ENCODE measurements around the gene CYREN. TPM values are rescaled to one million over a fixed set of nuclear protein-coding genes. Genes with fewer than 3 reads are reported as not detected.
"Not testable (repeated sequence)": the region's sequence is repeated elsewhere in the genome, so short reads cannot be mapped to it uniquely, and the experiment has no call there.

CYREN gene
- 84.8 and 87.6 TPM in 2 replicates for total RNA-seq (2014; rRNA removed; shearing (Covaris generic))
- 77.3 and 81.5 TPM in 2 replicates for polyA plus RNA-seq (2015; cell fraction: cytosol; rRNA removed)
- 70.6 and 85.2 TPM in 2 replicates for polyA plus RNA-seq (2015; cell fraction: nucleus; rRNA removed)

- peak; percentile 97 for DNase-seq (ENCODE audit: low read depth, low spot score)
- in situ Hi-C loops (cut with HindIII; ENCODE audit: low pct_unique_long_range_greater_than_20kb, low sequenced_read_pairs) = no loop called here
Observed at GRCh38 chr7:135170274-135170997, at the start of gene CYREN. TSS of gene CYREN (minus strand) at chr7:135170707. CDS start at chr7:135168922, 1,785 bp downstream.

- no peak for DNase-seq (ENCODE audit: low read depth, low spot score)
- in situ Hi-C loops (cut with HindIII; ENCODE audit: low pct_unique_long_range_greater_than_20kb, low sequenced_read_pairs) = no loop called here
Observed at GRCh38 chr7:135217645-135218509, 47.4 kb upstream of the CYREN start.

- DNase-seq (ENCODE audit: low read depth, low spot score) = no peak
- in situ Hi-C loops (cut with HindIII; ENCODE audit: low pct_unique_long_range_greater_than_20kb, low sequenced_read_pairs) = no loop called here
Observed at GRCh38 chr7:135215698-135216097, 45.2 kb upstream of the CYREN start.

GRCh38 chr7:135215180-135215579 lies 44.7 kb upstream of the CYREN start:
- in situ Hi-C loops (cut with HindIII; ENCODE audit: low pct_unique_long_range_greater_than_20kb, low sequenced_read_pairs) = no loop called here
- DNase-seq (ENCODE audit: low read depth, low spot score) = no peak

GRCh38 chr7:135213831-135214230 lies 43.3 kb upstream of the CYREN start:
- DNase-seq (ENCODE audit: low read depth, low spot score) = no peak
- in situ Hi-C loops (cut with HindIII; ENCODE audit: low pct_unique_long_range_greater_than_20kb, low sequenced_read_pairs) = no loop called here

GRCh38 chr7:135211946-135212685 lies 41.6 kb upstream of the CYREN start:
- DNase-seq (ENCODE audit: low read depth, low spot score); in situ Hi-C loops (cut with HindIII; ENCODE audit: low pct_unique_long_range_greater_than_20kb, low sequenced_read_pairs): not testable (repeated sequence)

GRCh38 chr7:135211179-135211945 lies 40.9 kb upstream of the CYREN start, which contains the start of gene WDR91:
TSS of gene WDR91 (minus strand) at chr7:135211526. CDS start at chr7:135211502, 24 bp downstream.
- in situ Hi-C loops (cut with HindIII; ENCODE audit: low pct_unique_long_range_greater_than_20kb, low sequenced_read_pairs) = no loop called here
- DNase-seq (ENCODE audit: low read depth, low spot score) = peak; percentile 95

- DNase-seq (ENCODE audit: low read depth, low spot score) = peak; percentile 28
- in situ Hi-C loops (cut with HindIII; ENCODE audit: low pct_unique_long_range_greater_than_20kb, low sequenced_read_pairs) = no loop called here
Observed at GRCh38 chr7:135210888-135211178, 40.3 kb upstream of the CYREN start.

- DNase-seq (ENCODE audit: low read depth, low spot score) = peak; percentile 75
- in situ Hi-C loops (cut with HindIII; ENCODE audit: low pct_unique_long_range_greater_than_20kb, low sequenced_read_pairs) = no loop called here
Observed at GRCh38 chr7:135209225-135209834, 38.8 kb upstream of the CYREN start.

- in situ Hi-C loops (cut with HindIII; ENCODE audit: low pct_unique_long_range_greater_than_20kb, low sequenced_read_pairs) = no loop called here
- peak; percentile 49 for DNase-seq (ENCODE audit: low read depth, low spot score)
Observed at GRCh38 chr7:135208102-135208793, 37.7 kb upstream of the CYREN start.

- no peak for DNase-seq (ENCODE audit: low read depth, low spot score)
- in situ Hi-C loops (cut with HindIII; ENCODE audit: low pct_unique_long_range_greater_than_20kb, low sequenced_read_pairs) = no loop called here
Observed at GRCh38 chr7:135207406-135208101, 37.0 kb upstream of the CYREN start.

GRCh38 chr7:135206941-135207391 lies 36.5 kb upstream of the CYREN start:
- in situ Hi-C loops (cut with HindIII; ENCODE audit: low pct_unique_long_range_greater_than_20kb, low sequenced_read_pairs) = no loop called here
- DNase-seq (ENCODE audit: low read depth, low spot score) = no peak

GRCh38 chr7:135205850-135206249 lies 35.3 kb upstream of the CYREN start:
- DNase-seq (ENCODE audit: low read depth, low spot score) = no peak
- in situ Hi-C loops (cut with HindIII; ENCODE audit: low pct_unique_long_range_greater_than_20kb, low sequenced_read_pairs) = no loop called here

GRCh38 chr7:135204876-135205275 lies 34.4 kb upstream of the CYREN start:
- in situ Hi-C loops (cut with HindIII; ENCODE audit: low pct_unique_long_range_greater_than_20kb, low sequenced_read_pairs) = no loop called here
- no peak for DNase-seq (ENCODE audit: low read depth, low spot score)

GRCh38 chr7:135204341-135204749 lies 33.8 kb upstream of the CYREN start:
- in situ Hi-C loops (cut with HindIII; ENCODE audit: low pct_unique_long_range_greater_than_20kb, low sequenced_read_pairs) = no loop called here
- no peak for DNase-seq (ENCODE audit: low read depth, low spot score)

GRCh38 chr7:135201350-135201749 lies 30.8 kb upstream of the CYREN start:
- in situ Hi-C loops (cut with HindIII; ENCODE audit: low pct_unique_long_range_greater_than_20kb, low sequenced_read_pairs) = no loop called here
- no peak for DNase-seq (ENCODE audit: low read depth, low spot score)

Data from SK-MEL-5 (cell line).